Adipocyte (in vitro differentiated cells): ENCODE data around the gene ZNF33B.

Source experiments
- DNase-seq: peaks from one replicate; pipeline ENCODE4 v3.0.0-alpha.2; 2015; ENCODE audit warnings: low read depth
- H3K27me3 ChIP-seq: replicated peaks from 2 replicates; pipeline ENCODE4 v1.7.0; 2013; ENCODE audit warnings: mild to moderate bottlenecking, low read length, moderate library complexity; ENCODE audit not compliant: control insufficient read depth, insufficient read depth
- H3K36me3 ChIP-seq: 2 replicates; pipeline ENCODE4 v1.7.0; 2013; ENCODE audit warnings: low read length, mild to moderate bottlenecking, moderate library complexity; ENCODE audit not compliant: control insufficient read depth, insufficient read depth, severe bottlenecking
- H3K4me1 ChIP-seq: 2 replicates; pipeline ENCODE4 v1.7.0; 2013; ENCODE audit warnings: mild to moderate bottlenecking, low read length, moderate library complexity; ENCODE audit not compliant: control insufficient read depth, insufficient read depth
- H3K4me3 ChIP-seq: 2 replicates; pipeline ENCODE4 v1.7.0; 2013; ENCODE audit warnings: mild to moderate bottlenecking, low read length, moderate library complexity
- H3K9ac ChIP-seq: 2 replicates; pipeline ENCODE4 v1.7.0; 2013; ENCODE audit warnings: mild to moderate bottlenecking, low read length, moderate library complexity
- H3K9me3 ChIP-seq: 2 replicates; pipeline ENCODE4 v1.7.0; 2013; ENCODE audit warnings: mild to moderate bottlenecking, low read length, moderate library complexity; ENCODE audit not compliant: control insufficient read depth

The ZNF33B gene

DNA sequence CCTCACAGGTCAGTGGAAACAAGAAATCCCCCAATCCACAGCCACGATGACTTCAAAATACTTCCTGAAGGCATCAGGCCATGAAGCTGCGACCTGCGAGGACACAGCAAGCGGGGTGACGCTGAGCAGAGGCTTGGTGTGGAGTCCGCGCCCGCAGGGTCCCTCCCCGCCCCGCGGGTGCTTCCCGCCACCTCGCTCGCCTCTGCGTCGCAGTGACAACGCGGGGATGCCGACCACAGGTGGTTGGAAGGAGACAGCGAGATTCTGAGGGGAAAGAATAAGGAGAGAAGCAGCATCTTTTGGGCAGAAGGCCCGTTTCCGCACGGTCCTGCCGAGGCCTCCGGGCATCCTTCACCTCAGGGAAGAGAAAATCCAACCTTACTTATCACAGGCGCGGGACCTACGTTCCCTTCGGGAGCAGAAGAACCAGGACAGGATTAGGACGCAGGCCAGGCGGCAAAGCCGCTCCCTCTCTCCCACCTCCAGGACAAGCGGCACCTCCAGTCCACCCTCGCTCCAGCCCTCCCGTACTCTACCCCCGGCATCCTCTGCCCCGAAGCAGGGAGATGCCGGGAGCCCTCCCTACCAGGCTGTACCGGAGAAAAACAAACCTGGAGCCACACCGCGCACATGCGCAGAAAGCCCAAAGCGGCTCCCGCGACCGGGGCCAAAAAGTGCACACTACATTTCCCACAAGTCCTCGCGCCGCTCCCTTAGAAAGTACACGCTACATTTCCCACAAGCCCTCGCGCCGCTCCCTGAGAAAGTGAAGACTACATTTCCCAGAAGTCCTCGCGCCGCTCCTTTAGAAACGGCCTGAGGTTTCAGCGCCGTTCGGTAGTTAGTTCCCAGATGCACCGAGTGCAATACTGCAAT is 85.9 kb downstream of the ZNF33B start:
- peak; percentile 99 for DNase-seq
- Histone ChIP-seq H3K9me3 (no peaks in the 10 kb centered on the region), H3K27me3 (no peaks in the 10 kb centered on the region), H3K4me1 (peaks cover 6% of the 10 kb centered on the region), H3K36me3 (no peaks in the 10 kb centered on the region), H3K4me3 (peak overlapping the region; percentile 95), H3K9ac (peak overlapping the region; percentile 89)

DNA sequence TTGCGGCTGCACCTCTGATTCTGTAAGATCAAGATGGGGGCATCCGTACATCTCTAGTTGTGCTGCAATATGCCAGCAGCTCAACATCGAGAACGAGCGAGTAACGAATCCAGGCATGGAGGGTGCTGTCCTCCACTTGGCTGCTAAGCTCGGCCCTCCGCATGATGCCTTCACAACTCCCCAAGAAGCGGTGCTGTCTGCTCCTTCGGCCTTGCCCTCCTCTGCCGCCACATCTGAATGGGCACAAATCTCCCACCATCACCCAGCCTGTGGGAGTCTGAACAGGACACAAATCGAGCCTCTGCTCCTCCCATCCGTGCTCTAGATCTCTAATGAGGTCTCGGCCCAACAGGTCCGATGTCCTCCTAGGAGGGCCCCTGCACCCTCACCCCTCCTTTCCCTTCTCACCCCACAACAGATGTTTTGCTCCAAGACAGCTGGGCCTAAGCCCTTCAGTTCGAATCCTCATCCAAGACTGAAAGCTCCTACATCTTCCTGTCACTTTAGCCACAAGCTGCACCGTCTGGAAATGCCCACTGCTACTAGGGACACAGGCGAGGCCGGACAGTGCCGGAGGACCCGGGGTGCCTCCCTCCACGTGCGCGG is 86.7 kb downstream of the ZNF33B start:
- Histone ChIP-seq H3K9ac (peak overlapping the region; percentile 89), H3K4me1 (peaks cover 6% of the 10 kb centered on the region), H3K9me3 (no peaks in the 10 kb centered on the region), H3K4me3 (peak overlapping the region; percentile 95), H3K36me3 (no peaks in the 10 kb centered on the region), H3K27me3 (no peaks in the 10 kb centered on the region)
- no peak for DNase-seq

GRCh38 chr10:42549851-42550250 is 88.5 kb downstream of the ZNF33B start:
- Histone ChIP-seq H3K4me1 (peaks cover 6% of the 10 kb centered on the region), H3K9me3 (peaks cover 10% of the 10 kb centered on the region), H3K4me3 (no peak overlapping the region), H3K27me3 (no peaks in the 10 kb centered on the region), H3K36me3 (no peaks in the 10 kb centered on the region), H3K9ac (no peak overlapping the region)
- DNase-seq, result no peak

- Histone ChIP-seq H3K4me1 (peaks cover 6% of the 10 kb centered on the region), H3K27me3 (no peaks in the 10 kb centered on the region), H3K4me3 (no peak overlapping the region), H3K9me3 (peaks cover 20% of the 10 kb centered on the region), H3K9ac (no peak overlapping the region), H3K36me3 (no peaks in the 10 kb centered on the region)
- no peak for DNase-seq
Measured at GRCh38 chr10:42548254-42548653, 90.1 kb downstream of the ZNF33B start.

DNA sequence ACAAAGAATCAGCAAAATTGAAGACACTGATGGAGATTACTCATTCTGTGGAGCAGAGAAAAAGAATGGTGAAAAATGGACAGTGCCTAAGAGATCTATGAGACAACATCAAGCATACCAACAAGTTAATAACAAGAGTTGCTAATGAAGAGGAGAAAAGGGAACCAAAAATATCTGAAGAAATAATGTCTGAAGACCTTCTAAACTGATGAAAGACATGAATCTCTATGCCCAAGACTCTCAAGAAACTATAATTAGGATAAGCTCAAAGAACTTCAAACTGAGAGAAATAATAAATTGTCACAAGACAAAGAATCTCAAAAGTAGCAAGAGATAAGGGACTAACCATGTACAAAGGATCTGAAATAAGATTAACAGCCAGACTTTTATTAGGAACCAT is 93.4 kb downstream of the ZNF33B start:
- Histone ChIP-seq H3K9ac (no peak overlapping the region), H3K9me3 (peaks cover 44% of the 10 kb centered on the region), H3K4me1 (no peaks in the 10 kb centered on the region), H3K27me3 (no peaks in the 10 kb centered on the region), H3K4me3 (no peak overlapping the region), H3K36me3 (peaks cover 2% of the 10 kb centered on the region)
- no peak for DNase-seq

DNA sequence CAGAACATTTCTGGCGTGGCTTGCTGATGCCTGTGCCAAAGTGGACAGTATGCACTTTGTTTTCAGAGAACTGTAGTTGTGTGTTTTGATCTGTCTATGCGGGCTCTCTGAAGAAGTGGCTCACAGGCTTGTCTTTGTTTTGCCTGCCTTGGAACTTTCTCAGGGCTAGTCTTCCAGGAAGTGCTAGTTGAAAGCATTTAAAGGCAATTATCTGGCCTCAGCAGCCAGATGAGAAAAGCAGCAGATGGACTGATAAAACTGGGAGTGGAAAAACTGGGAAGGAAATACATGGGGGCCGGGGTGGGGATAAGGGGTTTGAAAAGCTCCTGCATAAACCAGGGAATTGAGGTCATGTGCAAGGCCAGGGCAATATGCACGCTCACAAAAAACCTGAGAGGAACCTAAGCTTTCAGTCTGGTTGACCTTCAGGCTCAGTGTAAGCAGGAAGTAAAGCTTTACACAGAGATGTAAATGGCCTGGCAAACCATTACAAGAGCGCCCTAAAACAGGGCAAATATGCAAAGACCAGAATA is 94.5 kb downstream of the ZNF33B start:
- Histone ChIP-seq H3K27me3 (no peaks in the 10 kb centered on the region), H3K36me3 (peaks cover 12% of the 10 kb centered on the region), H3K9ac (no peak overlapping the region), H3K4me1 (no peaks in the 10 kb centered on the region), H3K4me3 (no peak overlapping the region), H3K9me3 (peaks cover 53% of the 10 kb centered on the region)
- no peak for DNase-seq
